Renal pelvis (tissue), 4 donors: ENCODE measurements around the gene RNF26. TPM values are rescaled to one million over a fixed set of nuclear protein-coding genes. Genes with fewer than 3 reads are reported as not detected.

Experiments
- DNase-seq: peaks from one replicate; pipeline ENCODE4 v3.0.0-alpha.2; 2013
- polyA plus RNA-seq, 3 donors: library from polyadenylated mRNA; unstranded; fragments of 120-200 nt; gene quantifications; one replicate each; pipeline ENCODE4 v1.2.1, GENCODE V29; 2013; ENCODE audit not compliant: insufficient read length in 3 of 3

The RNF26 gene
- polyA plus RNA-seq, 3 donors: 33.5 to 39.5 (median 38.2) TPM

DNA sequence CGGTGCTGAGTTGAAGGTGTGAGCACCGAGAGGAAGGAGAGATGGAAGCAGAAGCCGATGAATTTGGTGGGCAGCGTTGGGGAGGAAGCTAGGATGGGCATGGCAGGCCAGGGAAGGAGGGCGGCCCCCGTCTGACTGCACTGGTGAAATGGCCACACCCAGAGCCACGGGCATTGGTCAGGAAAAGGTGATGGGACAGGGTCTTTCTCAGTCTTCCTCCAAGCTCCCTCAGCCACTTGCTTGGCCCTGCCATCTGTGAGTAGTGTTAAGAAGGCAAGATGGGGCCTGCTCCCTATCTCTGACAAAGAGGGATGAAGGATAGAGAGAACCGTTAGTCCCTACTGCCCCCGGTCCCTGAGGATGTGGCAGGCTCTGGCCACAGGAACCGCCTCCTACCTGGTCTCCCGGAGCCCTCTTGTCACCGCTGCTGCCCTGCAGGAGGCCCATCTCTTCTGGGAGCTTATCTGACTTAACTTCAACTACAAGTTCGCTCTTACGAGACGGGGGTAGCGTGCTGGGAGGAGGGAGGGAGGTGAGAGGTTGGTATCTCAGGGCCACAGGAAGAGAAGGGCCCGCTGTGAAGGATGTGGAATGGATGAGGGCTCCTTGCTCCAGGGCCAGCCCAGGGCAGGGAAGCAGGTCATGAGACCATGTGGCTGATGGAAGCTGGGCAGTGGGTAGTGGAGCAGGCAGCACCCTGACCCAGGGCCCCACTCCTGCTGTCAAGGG is 24.2 kb upstream of the RNF26 start:
- DNase-seq: no peak

DNA sequence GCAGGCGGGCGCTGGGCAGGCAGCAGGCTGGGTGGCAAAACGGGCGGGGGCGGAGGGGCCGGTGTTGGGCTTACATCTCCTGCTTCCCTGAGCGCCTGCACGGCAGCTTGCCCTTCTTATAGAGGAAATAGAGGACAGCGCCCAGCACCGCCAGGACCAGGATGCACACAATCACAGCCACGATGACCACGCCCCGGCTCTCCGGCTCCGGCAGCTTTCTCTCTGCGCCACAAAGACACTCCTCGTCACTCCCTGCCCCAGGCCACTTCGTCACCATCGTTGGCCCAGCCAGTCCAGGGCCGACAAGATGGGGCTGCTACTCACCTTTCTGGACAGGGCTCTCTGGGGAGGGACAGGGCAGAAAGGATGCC is 23.7 kb upstream of the RNF26 start:
- DNase-seq: no peak

GRCh38 chr11:119314726-119315125 is 19.6 kb upstream of the RNF26 start:
- DNase-seq: no peak

GRCh38 chr11:119315131-119316015 is 19.0 kb upstream of the RNF26 start:
- no peak for DNase-seq

DNA sequence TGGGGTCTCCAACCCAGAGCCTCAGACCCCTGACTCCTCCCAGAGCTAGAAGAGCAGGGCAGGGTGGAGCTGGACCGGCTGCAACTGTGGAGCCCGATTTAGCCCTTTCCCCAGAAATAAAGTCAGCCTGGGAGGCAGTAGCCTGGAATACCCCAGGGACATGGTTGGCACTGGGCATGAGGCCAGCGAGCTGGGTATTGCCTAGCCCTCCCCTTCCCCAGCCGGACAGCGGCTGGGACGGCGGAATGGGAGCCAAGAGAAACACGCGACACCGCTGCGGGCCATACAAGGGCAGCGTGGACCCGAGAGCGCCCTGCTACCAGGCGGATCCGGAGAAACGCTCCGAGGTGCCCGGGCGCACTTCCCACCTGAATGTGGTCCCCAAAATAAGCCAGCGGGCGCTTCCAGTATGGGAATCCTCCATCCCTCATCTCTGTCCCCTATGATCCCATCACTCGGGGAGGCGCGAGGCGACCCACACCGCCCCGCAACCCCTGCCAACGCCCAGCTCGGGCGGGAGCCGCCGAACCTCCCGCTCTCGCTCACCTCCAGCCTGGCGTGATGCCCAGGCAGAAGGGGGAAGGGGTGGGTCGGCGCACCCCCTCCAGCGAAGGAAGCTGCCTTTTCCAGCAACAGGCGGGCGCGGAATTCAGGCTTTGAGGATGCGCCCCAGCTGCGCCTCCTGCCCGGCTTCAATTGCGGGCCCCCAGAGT is 18.2 kb upstream of the RNF26 start:
- DNase-seq: no peak

GRCh38 chr11:119316729-119317591 is 17.4 kb upstream of the RNF26 start, which contains the start of gene MCAM:
TSS of gene MCAM (minus strand) at chr11:119317130. CDS start at chr11:119317101, 29 bp downstream.
- no peak for DNase-seq

DNA sequence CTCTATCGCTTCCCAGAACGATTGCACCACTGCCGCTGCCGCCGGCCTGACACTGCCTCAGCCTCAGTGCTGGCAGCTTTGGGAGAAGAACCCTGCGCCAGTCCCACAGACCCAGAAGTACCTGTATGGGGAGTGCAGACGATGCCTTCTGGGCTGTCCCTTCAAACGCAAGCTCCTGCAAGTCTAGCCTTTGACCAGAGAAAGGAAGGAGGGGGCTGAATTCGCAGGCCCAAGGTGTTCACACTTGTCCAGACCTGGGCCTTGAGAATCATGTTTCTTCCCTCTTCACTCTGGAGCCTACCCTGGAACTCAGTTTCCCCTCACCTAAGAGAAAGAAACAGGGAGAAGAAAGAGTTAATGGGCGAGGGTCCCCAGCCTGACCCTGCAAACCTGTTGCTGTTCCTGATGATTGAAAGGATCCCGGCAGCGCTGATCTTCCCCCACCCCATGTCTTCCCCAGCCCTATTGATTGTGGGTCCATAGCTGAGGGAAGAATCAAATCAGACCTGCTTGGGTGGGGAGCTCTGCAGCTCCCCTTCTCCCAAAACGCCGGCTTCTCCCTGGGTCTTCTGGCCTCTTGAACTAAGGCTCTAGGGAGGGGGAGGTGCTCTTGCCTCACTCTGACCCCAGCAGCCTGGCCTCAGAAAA is 16.6 kb upstream of the RNF26 start:
- no peak for DNase-seq

GRCh38 chr11:119318240-119319135 is 15.8 kb upstream of the RNF26 start:
- no peak for DNase-seq

DNA sequence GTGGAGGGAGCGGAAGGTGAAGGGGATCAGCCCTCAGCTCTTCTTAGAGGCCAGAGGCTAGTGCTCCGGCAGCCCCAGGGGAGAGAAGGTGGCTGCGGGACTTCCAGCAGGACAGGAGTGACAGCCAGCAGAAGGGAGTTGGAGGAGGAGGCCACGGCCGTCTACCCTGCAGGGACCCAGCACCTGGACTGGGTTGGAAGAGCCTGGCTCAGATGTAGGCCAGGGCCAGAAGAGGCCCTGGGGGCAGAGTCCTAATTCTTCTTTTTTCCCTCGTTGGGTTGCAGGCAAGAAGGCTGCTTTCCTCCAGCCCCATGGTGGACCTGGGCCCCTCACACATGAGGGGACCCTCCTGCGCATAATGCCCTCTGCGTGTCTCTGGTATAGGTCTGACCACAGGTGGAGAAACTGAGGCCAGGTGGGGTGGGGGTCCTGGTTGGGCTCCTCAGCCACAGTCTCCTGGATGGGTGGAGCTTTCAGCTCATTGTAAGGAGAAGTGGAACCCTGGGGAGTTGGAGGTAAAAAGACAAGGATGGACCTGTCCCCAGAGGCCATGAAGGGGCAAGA is 15.1 kb upstream of the RNF26 start:
- no peak for DNase-seq

DNA sequence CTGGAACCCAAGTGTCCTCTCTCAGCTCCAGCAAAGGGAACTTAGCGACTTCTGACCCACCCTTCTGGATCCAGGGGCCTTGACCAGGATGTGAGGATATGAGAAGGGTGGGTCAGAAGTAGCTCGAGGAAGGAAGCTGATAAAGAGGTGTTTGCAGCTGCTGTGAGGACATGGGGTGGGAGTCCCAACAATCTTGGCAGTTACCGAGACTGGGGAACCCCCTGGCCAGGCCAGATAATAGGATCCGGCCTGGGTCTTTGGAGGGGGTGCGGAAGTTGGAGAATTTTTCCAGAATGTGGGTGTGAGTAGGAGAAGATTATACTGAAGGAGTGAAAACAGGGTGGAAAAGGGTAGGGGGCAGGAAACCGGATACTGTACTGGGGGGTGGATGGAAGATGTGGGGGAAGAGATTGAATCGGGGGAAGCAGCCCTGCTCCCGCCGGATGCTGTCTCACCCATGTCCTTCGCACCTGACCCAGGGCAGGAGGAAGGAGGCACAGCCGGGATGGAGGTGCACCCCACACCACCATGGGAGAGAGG is 14.6 kb upstream of the RNF26 start:
- DNase-seq: no peak

- no peak for DNase-seq
Measured at GRCh38 chr11:119320240-119320775, 14.0 kb upstream of the RNF26 start.

GRCh38 chr11:119320776-119321524 is 13.4 kb upstream of the RNF26 start:
- DNase-seq: no peak

GRCh38 chr11:119322360-119322739 is 12.0 kb upstream of the RNF26 start:
- DNase-seq: no peak

DNA sequence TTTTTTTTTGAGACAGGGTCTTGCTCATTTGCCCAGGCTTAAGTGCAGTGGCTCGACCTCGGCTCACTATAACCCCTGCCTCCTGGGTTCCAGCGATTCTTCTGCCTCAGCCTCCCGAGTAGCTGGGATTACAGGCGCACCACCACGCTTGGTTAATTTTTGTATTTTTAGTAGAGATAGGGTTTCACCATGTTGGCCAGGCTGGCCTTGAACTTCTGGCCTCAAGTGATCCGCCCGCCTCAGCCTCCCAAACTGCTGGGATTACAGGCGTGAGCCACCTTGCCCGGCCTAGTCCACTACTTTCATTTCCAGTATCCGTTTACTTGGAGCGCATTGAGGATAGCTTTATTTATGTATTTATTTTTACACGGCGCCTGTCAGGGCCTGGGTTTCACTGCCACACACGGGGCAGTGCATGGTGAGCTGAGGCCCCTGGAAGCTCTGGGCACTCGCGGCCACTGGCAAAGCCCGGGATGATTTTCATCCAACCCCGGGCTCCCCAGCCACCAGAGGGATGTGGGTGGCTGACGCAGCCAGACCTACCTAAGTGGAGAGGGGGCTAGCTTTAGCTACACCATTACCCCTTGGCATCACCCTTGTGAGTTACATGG is 11.3 kb upstream of the RNF26 start:
- DNase-seq: no peak

GRCh38 chr11:119323532-119324033 is 10.7 kb upstream of the RNF26 start:
- DNase-seq: peak; percentile 84

- DNase-seq: no peak
Measured at GRCh38 chr11:119324189-119324588, 10.1 kb upstream of the RNF26 start.

DNA sequence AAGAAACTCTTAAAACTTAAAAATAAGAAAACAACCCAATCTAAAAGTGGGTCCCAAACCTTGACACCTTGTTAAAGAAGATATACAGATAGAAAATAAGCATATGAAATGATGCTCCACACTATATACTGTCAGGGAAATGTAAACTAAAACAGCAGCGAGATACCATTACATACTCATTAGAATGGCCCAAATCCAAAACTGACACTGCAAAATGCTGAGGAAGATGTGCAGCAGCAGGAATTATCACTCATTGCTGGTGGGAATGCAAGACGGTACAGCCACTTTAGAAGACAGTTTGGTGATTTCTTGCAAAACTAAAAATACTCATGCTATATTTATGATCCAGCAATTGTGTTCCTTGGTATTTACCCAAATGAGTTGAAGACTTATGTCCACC is 5.0 kb upstream of the RNF26 start:
- DNase-seq: no peak

- DNase-seq: no peak
Measured at GRCh38 chr11:119330237-119330636, 4.1 kb upstream of the RNF26 start.
